ENCODE data around the gene IQGAP2.

GRCh38 chr5:76406014-76406413 lies 2.9 kb downstream of the IQGAP2 start:
- TF ChIP-seq REST (IDR thresholded peaks at IDR 0.05; ENCODE audit: low read depth), result no peak
- TF ChIP-seq USF1 (IDR thresholded peaks at IDR 0.05), result no peak
- TF ChIP-seq TAF1 (IDR thresholded peaks at IDR 0.05; ENCODE audit: low read depth), result no peak
- no peak for TF ChIP-seq EP300 (IDR thresholded peaks at IDR 0.05; ENCODE audit: borderline replicate concordance)
- TF ChIP-seq EGR1 (IDR thresholded peaks at IDR 0.05), result no peak
- no peak for TF ChIP-seq MAX (IDR thresholded peaks at IDR 0.05)
- TF ChIP-seq ZBTB7A (IDR thresholded peaks at IDR 0.05; ENCODE audit: low read depth), result no peak
